BE2C (cell line): ENCODE data around the gene TMEM81.

Experiments used
- DNase-seq: peaks from one replicate; pipeline ENCODE4 v3.0.0-alpha.2; 2020
- H3K27me3 ChIP-seq: fragments of 250-450 bp; sonication (Bioruptor Pico); 2 replicates; pipeline ENCODE4 v1.5.1; 2020; ENCODE audit warnings: mild to moderate bottlenecking
- H3K36me3 ChIP-seq: fragments of 250-450 bp; sonication (Bioruptor Pico); 2 replicates; pipeline ENCODE4 v1.5.1; 2020; ENCODE audit warnings: mild to moderate bottlenecking
- H3K4me1 ChIP-seq: fragments of 250-450 bp; sonication (Bioruptor Pico); 2 replicates; pipeline ENCODE4 v1.5.1; 2020
- H3K4me3 ChIP-seq: 2 replicates; pipeline ENCODE4 v1.5.1; 2011; ENCODE audit warnings: low read depth, low read length
- H3K9me3 ChIP-seq: fragments of 250-450 bp; sonication (Bioruptor Pico); 2 replicates; pipeline ENCODE4 v1.5.1; 2020
- TF ChIP-seq, protein P1 (sequence below): IDR thresholded peaks from 2 replicates; pipeline ENCODE4 v1.5.1; 2012; ENCODE audit warnings: mild to moderate bottlenecking, low read depth, low read length

The TMEM81 gene

DNA sequence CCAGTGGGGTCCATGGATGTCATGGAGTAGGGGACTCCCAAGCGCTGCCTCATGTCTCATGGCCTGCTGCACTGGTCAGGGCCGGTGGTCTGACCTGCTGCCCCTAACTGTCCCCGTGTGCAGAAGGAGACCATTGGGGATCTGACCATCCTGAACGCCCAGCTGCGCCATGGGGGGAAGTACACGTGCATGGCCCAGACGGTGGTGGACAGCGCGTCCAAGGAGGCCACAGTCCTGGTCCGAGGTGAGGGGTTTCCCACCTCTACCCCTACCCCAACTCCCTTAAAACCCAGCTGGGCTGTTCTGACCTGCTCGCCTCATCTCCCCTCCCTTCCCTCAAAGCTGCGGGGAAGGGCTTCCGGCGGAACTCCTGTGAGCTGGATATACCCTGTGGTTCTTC, 18.6 kb downstream of the TMEM81 start:
- no peak for DNase-seq
- Histone ChIP-seq H3K27me3 (no peaks in the 10 kb centered on the region), H3K4me3 (no peak overlapping the region), H3K9me3 (no peaks in the 10 kb centered on the region), H3K36me3 (no peaks in the 10 kb centered on the region), H3K4me1 (no peaks in the 10 kb centered on the region)
- TF ChIP-seq, protein P1, sequence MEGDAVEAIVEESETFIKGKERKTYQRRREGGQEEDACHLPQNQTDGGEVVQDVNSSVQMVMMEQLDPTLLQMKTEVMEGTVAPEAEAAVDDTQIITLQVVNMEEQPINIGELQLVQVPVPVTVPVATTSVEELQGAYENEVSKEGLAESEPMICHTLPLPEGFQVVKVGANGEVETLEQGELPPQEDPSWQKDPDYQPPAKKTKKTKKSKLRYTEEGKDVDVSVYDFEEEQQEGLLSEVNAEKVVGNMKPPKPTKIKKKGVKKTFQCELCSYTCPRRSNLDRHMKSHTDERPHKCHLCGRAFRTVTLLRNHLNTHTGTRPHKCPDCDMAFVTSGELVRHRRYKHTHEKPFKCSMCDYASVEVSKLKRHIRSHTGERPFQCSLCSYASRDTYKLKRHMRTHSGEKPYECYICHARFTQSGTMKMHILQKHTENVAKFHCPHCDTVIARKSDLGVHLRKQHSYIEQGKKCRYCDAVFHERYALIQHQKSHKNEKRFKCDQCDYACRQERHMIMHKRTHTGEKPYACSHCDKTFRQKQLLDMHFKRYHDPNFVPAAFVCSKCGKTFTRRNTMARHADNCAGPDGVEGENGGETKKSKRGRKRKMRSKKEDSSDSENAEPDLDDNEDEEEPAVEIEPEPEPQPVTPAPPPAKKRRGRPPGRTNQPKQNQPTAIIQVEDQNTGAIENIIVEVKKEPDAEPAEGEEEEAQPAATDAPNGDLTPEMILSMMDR: no peak

DNA sequence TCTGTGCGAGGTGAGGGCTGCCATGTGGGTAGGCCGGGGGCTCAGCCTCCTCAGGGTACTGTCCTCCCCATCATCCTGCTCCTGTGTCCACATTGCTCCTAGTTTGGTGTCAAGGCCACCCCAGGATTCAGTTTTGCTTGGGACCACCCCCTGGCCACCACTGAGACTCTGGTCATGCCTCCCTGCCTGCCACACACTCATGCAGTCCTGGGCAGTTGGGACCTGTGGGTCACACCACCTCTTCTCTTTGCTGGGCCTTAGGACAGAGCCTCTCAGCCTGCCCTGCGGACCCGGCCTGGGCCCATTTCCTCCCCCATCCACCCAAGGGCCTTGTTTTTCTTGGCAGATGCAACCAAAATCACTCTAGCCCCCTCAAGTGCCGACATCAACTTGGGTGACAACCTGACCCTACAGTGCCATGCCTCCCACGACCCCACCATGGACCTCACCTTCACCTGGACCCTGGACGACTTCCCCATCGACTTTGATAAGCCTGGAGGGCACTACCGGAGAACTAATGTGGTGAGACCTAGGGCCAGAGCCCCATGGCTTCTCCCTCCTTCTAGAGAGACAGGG, 19.4 kb downstream of the TMEM81 start:
- DNase-seq: no peak
- H3K4me3 ChIP-seq: no peak overlapping the region
- no peaks in the 10 kb centered on the region for H3K9me3 ChIP-seq
- H3K36me3 ChIP-seq: no peaks in the 10 kb centered on the region
- TF ChIP-seq, protein P1: no peak
- no peaks in the 10 kb centered on the region for H3K4me1 ChIP-seq
- no peaks in the 10 kb centered on the region for H3K27me3 ChIP-seq

DNA sequence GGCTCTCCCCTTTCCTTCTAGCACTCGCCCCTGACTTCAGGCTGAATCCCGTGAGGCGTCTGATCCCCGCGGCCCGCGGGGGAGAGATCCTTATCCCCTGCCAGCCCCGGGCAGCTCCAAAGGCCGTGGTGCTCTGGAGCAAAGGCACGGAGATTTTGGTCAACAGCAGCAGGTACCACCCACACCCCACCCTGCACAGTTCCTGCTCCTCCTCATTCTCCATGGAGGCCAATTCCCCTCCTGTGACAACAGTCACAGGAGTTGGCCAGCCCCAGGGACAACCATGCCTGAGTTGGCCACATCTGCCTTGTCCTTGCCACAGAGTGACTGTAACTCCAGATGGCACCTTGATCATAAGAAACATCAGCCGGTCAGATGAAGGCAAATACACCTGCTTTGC, 20.0 kb downstream of the TMEM81 start:
- TF ChIP-seq, protein P1: no peak
- H3K4me3 ChIP-seq: no peak overlapping the region
- DNase-seq: no peak
- H3K4me1 ChIP-seq: no peaks in the 10 kb centered on the region
- H3K27me3 ChIP-seq: no peaks in the 10 kb centered on the region
- H3K9me3 ChIP-seq: no peaks in the 10 kb centered on the region
- no peaks in the 10 kb centered on the region for H3K36me3 ChIP-seq

DNA sequence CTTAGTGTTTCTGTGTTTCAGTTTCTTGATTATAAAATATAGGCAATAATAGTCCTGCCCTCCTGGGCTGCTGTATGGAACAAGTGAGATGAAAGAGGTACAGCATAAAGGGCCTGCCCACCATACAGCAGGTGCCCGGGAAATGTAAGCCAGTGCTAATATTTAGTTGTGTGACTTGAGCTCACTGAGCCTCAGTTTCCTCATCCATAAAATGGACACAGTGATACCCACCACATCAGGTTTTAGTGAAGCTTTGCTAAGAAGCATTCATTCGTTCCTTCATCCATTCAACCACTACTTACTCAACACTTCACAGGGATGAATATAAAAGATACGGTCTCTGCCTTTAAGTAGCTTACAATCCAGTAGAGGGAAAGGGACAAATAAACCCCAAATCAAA, 21.4 kb downstream of the TMEM81 start:
- Histone ChIP-seq H3K9me3 (no peaks in the 10 kb centered on the region), H3K4me3 (no peak overlapping the region), H3K4me1 (no peaks in the 10 kb centered on the region), H3K36me3 (no peaks in the 10 kb centered on the region), H3K27me3 (no peaks in the 10 kb centered on the region)
- no peak for DNase-seq
- TF ChIP-seq, protein P1: no peak

DNA sequence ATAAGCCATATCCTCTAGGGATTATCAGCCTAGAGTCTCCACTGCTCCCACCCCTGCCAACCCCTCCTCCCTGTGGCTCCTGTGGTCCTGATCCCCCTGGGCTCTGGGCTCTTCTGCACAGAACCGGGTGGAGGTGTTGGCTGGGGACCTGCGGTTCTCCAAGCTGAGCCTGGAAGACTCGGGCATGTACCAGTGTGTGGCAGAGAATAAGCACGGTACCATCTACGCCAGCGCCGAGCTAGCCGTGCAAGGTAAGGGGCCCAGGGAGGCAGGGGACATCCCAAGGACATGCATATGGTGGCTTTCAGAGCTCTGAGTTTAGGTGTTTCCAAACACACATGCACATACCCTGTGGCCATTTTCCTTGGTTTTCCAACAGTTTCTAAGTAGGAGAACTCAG, 21.9 kb downstream of the TMEM81 start:
- H3K36me3 ChIP-seq: no peaks in the 10 kb centered on the region
- H3K9me3 ChIP-seq: no peaks in the 10 kb centered on the region
- H3K4me1 ChIP-seq: no peaks in the 10 kb centered on the region
- no peak for DNase-seq
- no peaks in the 10 kb centered on the region for H3K27me3 ChIP-seq
- no peak overlapping the region for H3K4me3 ChIP-seq
- TF ChIP-seq, protein P1: no peak

DNA sequence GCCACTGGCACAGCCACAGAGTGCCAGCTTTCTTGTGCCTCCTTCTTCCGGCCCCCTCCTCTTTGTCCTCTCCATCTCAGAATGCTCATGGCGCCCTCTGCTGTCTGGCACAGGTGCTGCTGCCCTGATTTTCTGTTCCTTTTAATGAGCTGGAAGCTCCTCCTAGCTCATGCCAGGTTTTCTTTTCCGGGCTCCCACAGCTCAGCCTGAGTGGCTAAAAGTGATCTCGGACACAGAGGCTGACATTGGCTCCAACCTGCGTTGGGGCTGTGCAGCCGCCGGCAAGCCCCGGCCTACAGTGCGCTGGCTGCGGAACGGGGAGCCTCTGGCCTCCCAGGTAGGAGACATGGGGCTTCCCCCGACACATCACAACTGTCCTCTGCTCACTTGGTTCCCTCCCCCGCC, 22.6 kb downstream of the TMEM81 start:
- DNase-seq: peak; percentile 84
- no peaks in the 10 kb centered on the region for H3K36me3 ChIP-seq
- H3K9me3 ChIP-seq: no peaks in the 10 kb centered on the region
- TF ChIP-seq, protein P1: peak; percentile 98
- no peaks in the 10 kb centered on the region for H3K4me1 ChIP-seq
- H3K4me3 ChIP-seq: no peak overlapping the region
- H3K27me3 ChIP-seq: no peaks in the 10 kb centered on the region
